Measurements from ENCODE around the gene ENC1. TPM values are rescaled to one million over a fixed set of nuclear protein-coding genes. Genes with fewer than 3 reads are reported as not detected.

ENC1 gene
- total RNA-seq, 1 donor from 2014 or later = 71.7 TPM

DNA sequence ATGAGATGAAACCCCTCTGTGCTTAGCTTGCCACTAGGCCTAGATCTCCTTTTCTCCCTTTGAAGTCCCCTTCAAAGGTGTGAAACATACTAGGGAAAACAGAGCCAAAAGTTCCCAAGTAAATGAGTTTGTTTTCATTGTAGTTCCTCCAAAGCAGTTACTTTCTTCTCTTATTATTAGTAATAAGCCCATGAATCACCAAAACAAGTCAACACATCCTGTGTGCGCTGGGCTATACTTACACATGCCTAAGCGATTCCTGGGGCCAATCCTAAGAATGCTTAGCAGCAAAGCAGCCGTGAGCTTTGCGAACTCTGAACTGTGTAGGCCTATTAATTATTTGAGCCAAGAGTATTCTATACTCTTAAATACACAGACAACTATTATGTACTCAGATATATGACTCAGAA, 7.6 kb downstream of the ENC1 start:
- TF ChIP-seq, protein P1, sequence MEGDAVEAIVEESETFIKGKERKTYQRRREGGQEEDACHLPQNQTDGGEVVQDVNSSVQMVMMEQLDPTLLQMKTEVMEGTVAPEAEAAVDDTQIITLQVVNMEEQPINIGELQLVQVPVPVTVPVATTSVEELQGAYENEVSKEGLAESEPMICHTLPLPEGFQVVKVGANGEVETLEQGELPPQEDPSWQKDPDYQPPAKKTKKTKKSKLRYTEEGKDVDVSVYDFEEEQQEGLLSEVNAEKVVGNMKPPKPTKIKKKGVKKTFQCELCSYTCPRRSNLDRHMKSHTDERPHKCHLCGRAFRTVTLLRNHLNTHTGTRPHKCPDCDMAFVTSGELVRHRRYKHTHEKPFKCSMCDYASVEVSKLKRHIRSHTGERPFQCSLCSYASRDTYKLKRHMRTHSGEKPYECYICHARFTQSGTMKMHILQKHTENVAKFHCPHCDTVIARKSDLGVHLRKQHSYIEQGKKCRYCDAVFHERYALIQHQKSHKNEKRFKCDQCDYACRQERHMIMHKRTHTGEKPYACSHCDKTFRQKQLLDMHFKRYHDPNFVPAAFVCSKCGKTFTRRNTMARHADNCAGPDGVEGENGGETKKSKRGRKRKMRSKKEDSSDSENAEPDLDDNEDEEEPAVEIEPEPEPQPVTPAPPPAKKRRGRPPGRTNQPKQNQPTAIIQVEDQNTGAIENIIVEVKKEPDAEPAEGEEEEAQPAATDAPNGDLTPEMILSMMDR (IDR thresholded peaks at IDR 0.05; ENCODE audit: unreplicated experiment) = no peak
- peaks cover 62% of the 10 kb centered on the region for H3K4me1 Mint-ChIP-seq (ENCODE audit: low read depth)
- H3K27ac Mint-ChIP-seq = no peak overlapping the region
- no peaks in the 10 kb centered on the region for H3K9me3 Mint-ChIP-seq (ENCODE audit: low read depth)
- DNase-seq (ENCODE audit: low spot score, unreplicated experiment) = no peak
- H3K36me3 Mint-ChIP-seq (ENCODE audit: insufficient read depth) = peaks cover 43% of the 10 kb centered on the region
- H3K27me3 Mint-ChIP-seq = no peaks in the 10 kb centered on the region
- H3K4me3 Mint-ChIP-seq (ENCODE audit: low read depth) = no peak overlapping the region

DNA sequence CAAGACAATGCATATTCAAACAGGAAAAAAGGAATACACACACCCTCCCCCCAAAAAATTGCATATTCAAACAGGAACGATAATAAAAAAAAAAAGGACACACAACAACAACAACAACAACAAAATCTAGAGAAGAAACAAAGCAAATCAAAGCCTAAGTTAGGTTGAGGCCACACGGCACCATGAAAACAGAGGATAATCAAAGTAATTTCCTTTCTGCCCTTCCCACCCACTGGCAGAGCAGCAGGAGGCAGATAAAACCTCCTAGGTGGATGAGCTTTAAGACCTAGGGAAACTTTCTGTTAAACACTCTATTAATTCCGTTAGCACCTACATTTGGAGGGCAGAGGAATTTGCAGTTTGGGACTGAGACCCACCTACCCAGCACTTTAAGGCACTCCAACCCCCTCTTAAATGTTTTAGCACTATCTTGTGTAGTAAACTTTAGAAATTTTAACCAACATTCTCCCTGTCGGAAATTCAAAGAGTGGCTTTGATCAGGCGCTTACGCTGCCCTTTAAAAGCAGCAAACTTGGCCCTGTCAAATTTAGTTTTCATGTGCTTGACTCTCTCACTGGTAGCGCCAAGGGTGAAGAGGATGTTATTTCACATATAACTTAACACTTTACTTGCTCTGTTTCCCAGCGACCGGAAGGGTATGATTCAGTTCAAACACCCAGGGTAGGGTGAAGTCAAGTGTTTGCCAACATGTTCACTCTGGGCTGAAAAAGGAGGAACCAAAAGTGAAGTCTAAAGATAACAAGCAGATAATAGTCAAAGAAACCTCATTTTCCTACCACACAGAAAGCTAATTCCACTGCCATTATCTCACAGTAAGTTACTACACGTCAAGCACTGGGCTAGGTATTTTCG, 9.2 kb downstream of the ENC1 start:
- DNase-seq (ENCODE audit: low spot score, unreplicated experiment) = no peak
- Mint-ChIP-seq H3K27me3 (no peaks in the 10 kb centered on the region), H3K27ac (peak overlapping the region; percentile 88), H3K4me1 (ENCODE audit: low read depth) (peaks cover 57% of the 10 kb centered on the region), H3K4me3 (ENCODE audit: low read depth) (peak overlapping the region; percentile 43), H3K36me3 (ENCODE audit: insufficient read depth) (peaks cover 40% of the 10 kb centered on the region), H3K9me3 (ENCODE audit: low read depth) (no peaks in the 10 kb centered on the region)
- TF ChIP-seq, protein P1 (IDR thresholded peaks at IDR 0.05; ENCODE audit: unreplicated experiment) = no peak

DNA sequence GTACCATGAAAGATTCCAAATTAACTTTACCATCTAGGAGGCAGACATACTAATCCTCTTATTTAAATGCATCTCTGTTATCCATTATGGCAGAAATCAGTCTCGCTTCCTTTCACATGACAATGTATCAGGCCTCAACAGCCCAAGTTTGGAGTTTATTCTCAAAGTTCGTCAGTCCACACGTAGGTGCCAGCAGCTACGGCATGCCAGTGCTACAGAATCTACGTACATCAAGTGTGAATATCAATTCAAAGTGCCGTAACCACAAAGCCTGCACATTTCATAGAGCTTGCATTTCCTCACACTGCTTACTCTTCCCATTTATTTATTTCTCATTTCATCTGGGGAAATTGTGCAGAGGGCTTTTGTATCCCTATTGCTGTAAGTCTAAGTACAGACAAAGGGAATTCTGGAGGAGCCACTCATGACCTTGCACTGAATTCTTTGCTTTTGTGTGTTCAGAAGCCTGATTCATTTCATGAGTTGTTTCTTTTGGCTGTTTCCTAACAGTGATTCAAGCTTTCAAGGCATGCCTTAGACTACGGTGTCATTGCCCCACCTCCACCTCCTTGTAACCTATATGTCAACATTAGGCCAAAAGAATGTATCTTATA, 10.0 kb downstream of the ENC1 start:
- TF ChIP-seq, protein P1 (IDR thresholded peaks at IDR 0.05; ENCODE audit: unreplicated experiment) = no peak
- H3K27me3 Mint-ChIP-seq = no peaks in the 10 kb centered on the region

DNA sequence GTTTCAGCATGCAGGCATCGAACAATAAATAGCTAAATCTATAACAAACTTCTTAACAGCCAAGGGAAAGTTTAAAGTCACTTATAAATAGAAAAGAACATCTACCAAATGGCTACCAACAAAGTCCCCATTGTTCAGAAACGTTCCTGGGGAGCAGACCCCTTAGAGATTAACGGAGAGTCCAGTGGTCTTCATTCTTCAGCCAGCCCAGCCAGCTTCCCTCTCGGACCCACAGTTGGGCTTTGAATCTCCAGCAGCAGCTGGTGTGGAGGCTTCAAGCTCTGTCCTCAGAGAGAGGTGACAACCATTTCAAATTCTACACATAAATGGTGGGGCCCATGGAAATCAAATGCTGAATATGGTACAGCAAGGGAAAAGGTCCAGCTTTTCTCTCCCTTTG, 11.2 kb downstream of the ENC1 start:
- Mint-ChIP-seq H3K9me3 (ENCODE audit: low read depth) (no peaks in the 10 kb centered on the region), H3K4me3 (ENCODE audit: low read depth) (no peak overlapping the region), H3K4me1 (ENCODE audit: low read depth) (peaks cover 53% of the 10 kb centered on the region), H3K36me3 (ENCODE audit: insufficient read depth) (peaks cover 23% of the 10 kb centered on the region), H3K27me3 (no peaks in the 10 kb centered on the region), H3K27ac (peak overlapping the region; percentile 73)
- no peak for DNase-seq (ENCODE audit: low spot score, unreplicated experiment)
- TF ChIP-seq, protein P1 (IDR thresholded peaks at IDR 0.05; ENCODE audit: unreplicated experiment) = no peak

More for the DNA sequence above, 10.0 kb downstream of the ENC1 start:
- DNase-seq (ENCODE audit: low spot score, unreplicated experiment) = no peak
- Mint-ChIP-seq H3K4me3 (ENCODE audit: low read depth) (no peak overlapping the region), H3K4me1 (ENCODE audit: low read depth) (peaks cover 53% of the 10 kb centered on the region), H3K27ac (no peak overlapping the region), H3K9me3 (ENCODE audit: low read depth) (no peaks in the 10 kb centered on the region), H3K36me3 (ENCODE audit: insufficient read depth) (peaks cover 33% of the 10 kb centered on the region)

DNA sequence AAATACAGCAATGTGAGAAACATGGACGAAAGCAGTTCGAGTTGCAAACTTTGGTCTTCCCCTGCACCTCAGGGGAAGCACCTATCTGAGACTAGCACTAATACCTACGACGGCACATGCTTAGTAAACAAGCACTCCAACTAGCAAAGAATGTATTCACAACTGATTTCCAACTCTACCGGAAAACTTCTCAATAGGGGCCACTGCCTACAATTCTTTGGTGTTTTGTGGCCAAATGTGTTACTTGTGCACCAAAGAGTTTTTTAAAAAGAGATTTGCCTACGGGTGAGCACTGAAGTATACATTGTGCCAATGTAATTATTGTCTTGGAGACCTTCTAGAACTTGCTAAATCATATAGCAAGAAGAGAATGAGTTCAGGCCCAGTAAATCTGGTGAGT, 12.2 kb downstream of the ENC1 start:
- H3K9me3 Mint-ChIP-seq (ENCODE audit: low read depth) = no peaks in the 10 kb centered on the region
- H3K4me1 Mint-ChIP-seq (ENCODE audit: low read depth) = peaks cover 54% of the 10 kb centered on the region
- no peak for DNase-seq (ENCODE audit: low spot score, unreplicated experiment)
- peak overlapping the region; percentile 33 for H3K27ac Mint-ChIP-seq
- H3K27me3 Mint-ChIP-seq = no peaks in the 10 kb centered on the region
- peaks cover 21% of the 10 kb centered on the region for H3K36me3 Mint-ChIP-seq (ENCODE audit: insufficient read depth)
- TF ChIP-seq, protein P1 (IDR thresholded peaks at IDR 0.05; ENCODE audit: unreplicated experiment) = no peak
- no peak overlapping the region for H3K4me3 Mint-ChIP-seq (ENCODE audit: low read depth)
